ENCODE measurements around the gene CES4A.

- TF ChIP-seq POLR2A (IDR thresholded peaks at IDR 0.05) (no peak), CTCF (IDR thresholded peaks at IDR 0.05) (no peak)
Observed at GRCh38 chr16:67006930-67007658, 18.7 kb downstream of the CES4A start.
